Nephron progenitor cell (in vitro differentiated cells): ENCODE data around the gene SLC6A19.

ENCODE experiments used
- DNase-seq: peaks from one replicate; pipeline ENCODE4 v3.0.0; 2021
- H3K27ac Mint-ChIP-seq: 2 replicates; pipeline ENCODE4 v1.8.0; 2021; ENCODE audit warnings: mild to moderate bottlenecking, moderate library complexity, mixed read lengths
- H3K27me3 Mint-ChIP-seq: 2 replicates; pipeline ENCODE4 v1.8.0; 2021; ENCODE audit warnings: mild to moderate bottlenecking, low read depth, mixed read lengths; ENCODE audit not compliant: poor library complexity
- H3K36me3 Mint-ChIP-seq: 2 replicates; pipeline ENCODE4 v1.8.0; 2021; ENCODE audit warnings: low read depth, mixed read lengths
- H3K4me1 Mint-ChIP-seq: 2 replicates; pipeline ENCODE4 v1.8.0; 2021; ENCODE audit warnings: mixed read lengths
- H3K4me3 Mint-ChIP-seq: 2 replicates; pipeline ENCODE4 v1.8.0; 2021; ENCODE audit warnings: mild to moderate bottlenecking, moderate library complexity, mixed read lengths
- H3K9me3 Mint-ChIP-seq: 2 replicates; pipeline ENCODE4 v1.8.0; 2021; ENCODE audit warnings: mild to moderate bottlenecking, moderate library complexity, mixed read lengths
- CTCF ChIP-seq: fragments of 200-600 bp; sonication (generic); IDR thresholded peaks from 2 replicates; pipeline ENCODE4 v1.5.0; 2021; ENCODE audit warnings: antibody characterized with exemption

SLC6A19 gene

GRCh38 chr5:1268056-1268455, 66.7 kb downstream of the SLC6A19 start:
- TF ChIP-seq CTCF: no peak
- Mint-ChIP-seq H3K27ac (no peak overlapping the region), H3K9me3 (no peaks in the 10 kb centered on the region), H3K4me1 (no peaks in the 10 kb centered on the region), H3K4me3 (no peak overlapping the region), H3K36me3 (peaks cover 4% of the 10 kb centered on the region), H3K27me3 (peaks cover 5% of the 10 kb centered on the region)
- no peak for DNase-seq

- H3K4me3 Mint-ChIP-seq: no peak overlapping the region
- H3K9me3 Mint-ChIP-seq: no peaks in the 10 kb centered on the region
- H3K4me1 Mint-ChIP-seq: no peaks in the 10 kb centered on the region
- TF ChIP-seq CTCF: no peak
- no peak for DNase-seq
- H3K27me3 Mint-ChIP-seq: peaks cover 5% of the 10 kb centered on the region
- H3K27ac Mint-ChIP-seq: no peak overlapping the region
- H3K36me3 Mint-ChIP-seq: peaks cover 4% of the 10 kb centered on the region
Measured at GRCh38 chr5:1268666-1269065, 67.3 kb downstream of the SLC6A19 start.

GRCh38 chr5:1270426-1270825, 69.0 kb downstream of the SLC6A19 start:
- H3K4me1 Mint-ChIP-seq: no peaks in the 10 kb centered on the region
- peaks cover 5% of the 10 kb centered on the region for H3K27me3 Mint-ChIP-seq
- no peak for TF ChIP-seq CTCF
- no peak overlapping the region for H3K27ac Mint-ChIP-seq
- DNase-seq: no peak
- H3K36me3 Mint-ChIP-seq: peaks cover 4% of the 10 kb centered on the region
- H3K4me3 Mint-ChIP-seq: no peak overlapping the region
- no peaks in the 10 kb centered on the region for H3K9me3 Mint-ChIP-seq

- Mint-ChIP-seq H3K4me1 (no peaks in the 10 kb centered on the region), H3K27ac (no peak overlapping the region), H3K27me3 (peaks cover 6% of the 10 kb centered on the region), H3K9me3 (no peaks in the 10 kb centered on the region), H3K4me3 (no peak overlapping the region), H3K36me3 (peaks cover 4% of the 10 kb centered on the region)
- no peak for DNase-seq
- TF ChIP-seq CTCF: no peak
Measured at GRCh38 chr5:1270933-1271914, 69.8 kb downstream of the SLC6A19 start.

DNA sequence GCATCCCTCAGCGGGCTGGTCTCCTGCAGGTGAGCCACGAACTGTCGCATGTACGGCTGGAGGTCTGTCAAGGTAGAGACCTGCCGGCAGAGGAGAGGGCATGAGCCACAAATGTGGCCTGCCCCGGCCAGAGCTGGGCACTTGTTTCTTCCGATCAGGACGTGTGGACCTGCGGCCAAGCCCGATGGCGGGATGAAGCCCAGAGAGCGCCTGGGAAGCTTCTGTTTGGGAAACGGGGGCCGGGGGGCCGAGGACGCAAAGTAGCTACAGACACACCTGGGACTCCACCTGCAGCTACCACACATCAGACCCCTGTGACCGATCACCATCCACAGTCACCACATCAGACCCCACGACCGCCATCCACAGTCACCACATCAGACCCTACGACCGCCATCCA, 70.8 kb downstream of the SLC6A19 start:
- Mint-ChIP-seq H3K4me3 (no peak overlapping the region), H3K4me1 (no peaks in the 10 kb centered on the region), H3K9me3 (no peaks in the 10 kb centered on the region), H3K36me3 (peaks cover 4% of the 10 kb centered on the region), H3K27ac (no peak overlapping the region), H3K27me3 (peaks cover 10% of the 10 kb centered on the region)
- no peak for TF ChIP-seq CTCF
- DNase-seq: no peak

GRCh38 chr5:1273745-1274144, 72.3 kb downstream of the SLC6A19 start:
- DNase-seq: no peak
- H3K27me3 Mint-ChIP-seq: peaks cover 10% of the 10 kb centered on the region
- H3K4me3 Mint-ChIP-seq: no peak overlapping the region
- H3K9me3 Mint-ChIP-seq: no peaks in the 10 kb centered on the region
- no peaks in the 10 kb centered on the region for H3K4me1 Mint-ChIP-seq
- H3K36me3 Mint-ChIP-seq: peaks cover 11% of the 10 kb centered on the region
- H3K27ac Mint-ChIP-seq: no peak overlapping the region
- no peak for TF ChIP-seq CTCF
